HG03060 (cell line): ENCODE measurements around the gene ZNF831.

Experiments used
- ATAC-seq: cut with Tn5 transposase; IDR thresholded peaks from one replicate; pipeline ENCODE4 v1.9.1; 2021; ENCODE audit warnings: low read depth, moderate number of reproducible peaks; ENCODE audit not compliant: unreplicated experiment

Gene ZNF831

GRCh38 chr20:59154317-59155013 is 9.2 kb upstream of the ZNF831 start:
- no peak for ATAC-seq

- ATAC-seq = no peak
Observed at GRCh38 chr20:59157064-59157463, 6.6 kb upstream of the ZNF831 start.

DNA sequence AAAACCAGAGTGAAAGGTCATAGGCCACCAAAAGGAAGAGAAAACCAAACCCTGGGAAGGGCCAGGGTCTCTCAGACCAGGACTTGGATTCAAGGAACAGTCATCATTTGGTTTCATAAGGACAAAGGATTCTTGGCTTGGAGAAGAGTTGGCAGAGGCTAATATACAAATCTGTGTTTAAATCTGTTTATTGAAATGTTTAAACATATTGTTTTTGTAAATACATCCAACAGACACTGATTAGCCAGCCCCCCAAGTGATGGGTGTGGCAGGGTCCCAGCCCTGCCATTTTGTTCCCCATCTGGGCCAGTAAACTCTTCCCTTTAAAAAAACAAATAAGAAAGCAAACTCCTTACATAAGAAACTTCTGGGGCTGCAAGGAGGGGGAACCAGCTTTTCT is 6.1 kb upstream of the ZNF831 start:
- no peak for ATAC-seq

DNA sequence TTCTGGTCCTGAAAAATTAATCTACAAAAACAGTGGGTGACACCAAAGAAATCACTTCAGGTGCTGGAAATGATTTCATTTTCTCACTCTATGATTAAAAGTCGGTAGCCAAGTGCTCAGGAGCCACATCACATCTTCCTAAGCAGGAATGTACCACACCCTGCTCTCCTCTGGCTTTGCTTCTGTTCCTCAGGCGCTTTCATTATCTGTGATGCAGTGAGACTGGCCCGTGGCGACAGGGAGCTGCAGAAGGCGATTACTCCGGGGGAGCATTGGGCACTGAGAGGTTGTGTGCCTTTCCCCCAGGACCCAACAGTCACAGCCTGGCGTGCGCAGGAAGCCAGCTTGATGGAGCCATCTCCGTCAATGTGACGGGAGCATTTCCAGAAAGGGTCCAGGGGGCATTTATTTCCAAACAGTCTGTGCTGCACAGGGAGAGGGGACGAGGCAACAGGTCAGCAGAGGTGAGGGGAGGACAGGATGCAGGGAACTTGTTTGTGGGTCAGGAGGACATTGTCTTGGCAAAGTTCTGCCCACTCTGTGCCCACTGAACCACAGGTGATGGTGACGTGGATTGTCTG is 5.6 kb upstream of the ZNF831 start:
- ATAC-seq = no peak

GRCh38 chr20:59158673-59159072 is 4.9 kb upstream of the ZNF831 start:
- ATAC-seq = no peak

DNA sequence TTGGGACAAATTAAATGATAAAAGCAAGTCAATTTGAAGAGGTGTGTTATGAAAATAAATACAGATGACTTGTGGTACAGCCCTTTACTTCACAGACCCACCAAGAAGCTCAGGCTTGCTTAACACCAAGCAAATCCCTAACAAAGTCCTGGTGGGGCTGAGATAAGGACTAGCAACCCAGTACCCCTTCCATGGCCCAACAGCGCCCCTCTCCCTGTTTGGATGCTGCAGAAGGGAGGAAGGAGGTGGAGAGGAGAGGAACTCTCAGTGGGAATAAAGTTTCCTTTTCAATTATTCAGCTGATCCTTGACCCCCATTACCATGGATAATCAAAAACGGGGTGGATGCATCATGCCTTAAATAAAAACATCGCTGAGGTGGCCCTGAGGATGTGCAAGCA is 4.5 kb upstream of the ZNF831 start:
- no peak for ATAC-seq

GRCh38 chr20:59159493-59160376 is 3.9 kb upstream of the ZNF831 start:
- ATAC-seq = no peak

GRCh38 chr20:59160389-59161115 is 3.1 kb upstream of the ZNF831 start:
- no peak for ATAC-seq

- ATAC-seq = no peak
Observed at GRCh38 chr20:59161721-59162120, 1.9 kb upstream of the ZNF831 start.

DNA sequence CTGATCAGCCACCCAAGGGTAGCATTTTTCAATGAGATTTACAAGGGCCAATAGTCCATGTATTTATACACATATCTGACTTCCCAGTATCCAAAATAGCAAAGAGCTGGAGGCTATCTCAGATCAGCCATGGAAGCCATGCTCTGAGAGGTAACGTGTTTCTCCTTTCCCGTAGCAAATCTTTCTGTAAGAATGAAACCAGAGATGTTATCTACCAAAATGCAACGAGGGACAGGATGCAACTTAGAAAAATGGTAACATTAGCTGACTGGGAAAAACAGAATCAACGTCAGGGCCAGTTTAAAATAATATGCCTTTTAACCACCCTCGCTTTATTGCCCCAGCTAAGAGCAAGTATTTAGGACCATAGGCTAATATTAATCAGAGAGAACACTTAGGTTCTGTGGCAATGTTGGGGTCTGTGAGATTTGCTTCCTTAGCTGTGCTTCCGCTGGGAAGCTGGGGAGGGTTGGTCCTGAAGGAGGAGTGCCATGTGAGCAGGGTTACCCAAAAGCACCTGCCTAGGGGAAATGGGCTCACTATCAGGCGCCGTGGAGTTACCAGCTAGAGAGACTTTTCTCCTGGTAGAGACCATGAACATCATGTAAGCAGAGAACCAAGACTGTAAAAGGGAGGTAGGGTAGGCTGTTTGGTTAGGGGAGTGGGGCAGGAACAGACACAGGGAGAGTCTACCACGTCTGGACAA is 1.2 kb downstream of the ZNF831 start:
- ATAC-seq = no peak

DNA sequence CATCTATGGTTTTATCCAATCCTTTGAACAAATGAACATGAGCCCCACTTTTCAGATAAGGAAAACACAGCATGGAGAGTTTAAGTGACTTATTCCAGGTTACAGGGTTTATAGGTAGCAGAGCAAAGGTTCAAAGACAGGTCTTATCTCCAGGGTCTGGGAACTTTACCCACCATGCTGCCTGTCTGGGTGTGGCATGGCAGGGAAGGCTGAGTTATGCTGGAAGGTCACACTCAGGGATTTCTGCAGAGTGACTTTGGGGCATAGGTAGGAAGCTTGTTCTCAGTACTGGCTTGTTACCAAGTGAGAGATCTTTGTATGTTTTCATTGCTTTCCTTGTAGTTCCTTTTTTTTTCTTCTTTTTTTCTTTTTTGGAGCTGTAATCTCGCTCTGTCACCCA is 1.8 kb downstream of the ZNF831 start:
- ATAC-seq = no peak

DNA sequence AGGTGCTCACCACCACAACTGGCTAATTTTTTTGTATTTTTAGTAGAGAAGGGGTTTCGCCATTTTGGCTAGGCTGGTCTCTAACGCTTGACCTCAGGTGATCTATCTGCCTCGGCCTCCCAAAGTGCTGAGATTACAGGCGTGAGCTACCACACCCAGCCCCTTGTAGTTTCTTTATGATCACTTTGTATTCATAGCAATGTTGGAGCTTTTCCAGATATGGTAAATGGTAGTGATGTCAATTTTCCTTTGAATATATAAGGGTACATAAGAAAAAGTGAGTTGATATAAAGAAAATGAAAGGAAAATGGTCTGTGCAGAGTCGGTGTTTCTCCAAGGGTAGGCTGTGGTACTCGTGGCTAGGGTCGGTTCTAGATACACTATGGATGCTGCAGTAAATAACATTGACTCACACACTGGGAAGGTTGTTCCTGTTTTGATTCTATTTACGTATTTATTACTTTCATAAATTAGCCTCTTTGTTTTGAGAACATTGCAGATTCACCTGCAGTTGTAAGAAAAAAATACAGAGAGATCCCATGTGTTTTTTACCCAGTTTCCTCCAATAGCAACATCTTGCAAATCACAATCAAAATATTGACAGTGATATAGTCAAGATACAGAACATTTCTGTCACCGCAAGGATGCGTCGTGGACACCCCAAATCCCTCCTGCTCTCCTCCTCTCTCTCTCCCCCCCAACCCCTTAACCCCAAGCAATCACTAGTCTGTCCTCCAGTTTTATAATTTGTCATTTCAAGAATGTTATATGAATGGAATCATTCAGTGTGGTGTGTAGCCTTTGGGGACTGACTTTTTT is 2.5 kb downstream of the ZNF831 start:
- no peak for ATAC-seq

DNA sequence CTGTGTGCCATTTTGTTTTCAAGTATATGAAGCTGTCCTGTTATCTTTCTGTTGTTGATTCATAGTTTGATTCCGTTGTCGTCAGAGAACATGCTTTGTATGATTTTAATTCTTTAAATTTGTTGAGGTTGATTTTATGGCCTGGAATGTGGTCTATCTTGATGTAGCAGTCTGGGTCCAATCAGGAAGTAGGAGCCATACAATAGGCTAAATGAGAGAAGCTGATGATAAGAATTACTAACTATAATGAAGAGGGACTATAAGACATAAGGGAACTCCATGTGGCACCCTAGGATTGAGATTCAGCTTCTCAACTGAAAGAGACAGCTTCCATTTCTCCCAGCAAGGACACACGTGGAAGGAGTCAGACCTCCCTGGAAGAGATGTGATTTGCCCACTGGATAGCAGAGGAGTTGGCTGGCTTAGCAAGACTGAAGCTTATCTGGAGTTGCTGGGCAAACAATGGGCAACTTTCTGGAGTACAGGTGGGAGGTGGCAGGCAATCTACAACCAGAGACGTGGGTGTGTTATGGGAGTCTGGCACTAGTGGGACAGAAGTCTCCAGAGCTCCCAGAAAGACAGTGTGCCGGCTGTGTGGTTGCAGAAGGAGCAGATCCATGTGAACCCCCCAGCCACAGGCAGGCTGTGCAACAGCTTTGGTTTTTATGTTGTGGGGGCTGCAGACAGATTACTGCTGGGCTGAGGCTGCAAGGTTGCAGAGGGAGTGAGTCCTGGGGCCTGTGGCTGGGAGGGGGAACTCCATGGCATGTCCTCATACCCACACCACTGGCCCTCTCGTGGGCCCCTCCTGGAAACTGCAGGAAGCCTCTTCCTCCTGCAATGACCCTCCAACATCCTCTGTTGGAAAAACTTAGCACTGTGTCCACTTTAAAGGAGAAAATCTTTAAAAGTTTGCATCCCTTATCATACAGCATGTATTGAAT is 7.1 kb downstream of the ZNF831 start:
- ATAC-seq = no peak

GRCh38 chr20:59171986-59172385 is 8.4 kb downstream of the ZNF831 start:
- ATAC-seq = no peak

- ATAC-seq = no peak
Observed at GRCh38 chr20:59173938-59174491, 10.4 kb downstream of the ZNF831 start.

DNA sequence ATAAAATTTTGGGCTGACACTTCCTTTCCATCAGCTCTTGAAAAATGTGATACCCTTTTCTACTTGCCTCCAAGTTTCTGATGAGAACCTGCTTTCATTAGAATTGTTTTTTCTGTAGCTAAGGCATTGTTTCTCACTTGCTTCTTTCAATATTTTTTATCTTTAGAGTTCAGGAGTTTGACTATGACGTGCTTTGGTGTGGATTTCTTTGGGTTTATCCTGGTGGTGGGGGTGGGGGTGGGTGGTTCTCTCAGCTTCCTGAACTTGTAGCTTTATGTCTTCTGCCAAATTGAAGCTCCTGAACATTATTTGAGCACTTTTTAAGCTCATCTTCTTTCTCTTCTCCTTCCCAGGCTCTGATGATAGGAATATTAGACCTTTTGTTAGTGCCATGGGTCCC is 11.4 kb downstream of the ZNF831 start:
- ATAC-seq = no peak

DNA sequence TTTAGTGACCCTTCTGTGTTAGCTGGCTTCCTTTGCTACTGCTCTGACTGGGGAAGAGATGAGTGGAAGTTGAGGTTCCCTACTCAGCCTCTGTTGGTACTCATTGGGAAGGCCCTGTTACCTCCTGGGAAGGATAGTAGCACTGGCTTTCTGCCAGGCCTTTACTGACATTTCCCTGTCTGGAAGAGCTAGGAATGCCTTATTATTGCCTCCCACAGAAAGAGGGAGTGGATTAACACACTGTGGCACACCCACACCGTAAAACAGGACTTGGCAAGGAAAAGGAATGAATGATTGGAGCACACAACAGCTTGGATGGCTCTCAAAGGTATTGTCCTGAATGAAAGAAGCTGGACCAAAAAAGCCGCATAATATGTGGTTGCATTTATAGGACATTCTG is 12.2 kb downstream of the ZNF831 start:
- ATAC-seq = no peak

DNA sequence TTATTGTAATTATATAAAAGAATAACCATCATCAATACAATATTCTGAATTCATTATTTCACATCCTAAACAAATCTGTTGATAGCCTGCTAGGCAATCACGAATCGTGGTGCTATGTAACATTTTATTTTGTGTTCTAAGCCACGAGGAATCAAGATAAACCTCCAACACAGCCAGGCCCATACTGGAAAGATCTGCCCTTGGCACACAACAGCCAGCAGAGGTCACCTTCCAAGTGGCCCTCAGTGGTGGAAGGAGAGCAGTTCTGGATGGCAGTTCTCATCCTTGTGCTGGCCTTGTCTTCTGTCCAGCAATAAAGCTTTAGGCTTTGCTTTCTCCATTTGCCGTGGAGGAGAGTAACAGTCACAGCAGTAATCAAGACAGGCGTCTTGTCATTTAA is 13.2 kb downstream of the ZNF831 start:
- no peak for ATAC-seq
